Smooth muscle cell (in vitro differentiated cells): ENCODE data around the gene BIK. TPM values are rescaled to one million over a fixed set of nuclear protein-coding genes. Genes with fewer than 3 reads are reported as not detected.
A peak's percentile ranks its signal among the peaks of the same experiment; 100 is the strongest.

Experiments used
- DNase-seq: peaks from one replicate; lab custom pipeline; 2025; ENCODE audit not compliant: unreplicated experiment; lab: John Stamatoyannopoulos, UW
- H2AFZ ChIP-seq: fragments of 200-600 bp; sonication (generic); 2 replicates; pipeline ENCODE4 v1.6.0; 2016; ENCODE audit warnings: antibody characterized with exemption, low read depth, mild to moderate bottlenecking
- H3F3A ChIP-seq: fragments of 200-600 bp; sonication (generic); 2 replicates; pipeline ENCODE4 v1.6.0; 2017; ENCODE audit warnings: antibody characterized with exemption, low read depth
- H3K27ac ChIP-seq: fragments of 200-600 bp; sonication (generic); 2 replicates; pipeline ENCODE4 v1.5.1; 2016; ENCODE audit warnings: low read depth, mild to moderate bottlenecking
- H3K27me3 ChIP-seq: fragments of 200-600 bp; sonication (generic); 2 replicates; pipeline ENCODE4 v1.6.1; 2016; ENCODE audit warnings: low read depth, mild to moderate bottlenecking
- H3K36me3 ChIP-seq: fragments of 200-600 bp; sonication (generic); 2 replicates; pipeline ENCODE4 v1.5.1; 2016; ENCODE audit warnings: low read depth
- H3K4me1 ChIP-seq: fragments of 200-600 bp; sonication (generic); 2 replicates; pipeline ENCODE4 v1.5.1; 2016; ENCODE audit warnings: low read depth
- H3K4me2 ChIP-seq: fragments of 200-600 bp; sonication (generic); 2 replicates; pipeline ENCODE4 v1.6.0; 2016; ENCODE audit warnings: mild to moderate bottlenecking
- H3K4me3 ChIP-seq: fragments of 200-600 bp; sonication (generic); 2 replicates; pipeline ENCODE4 v1.5.1; 2016; ENCODE audit warnings: mild to moderate bottlenecking
- H3K79me2 ChIP-seq: fragments of 200-600 bp; sonication (generic); 2 replicates; pipeline ENCODE4 v1.6.0; 2016; ENCODE audit warnings: low read depth, mild to moderate bottlenecking
- H3K9ac ChIP-seq: fragments of 200-600 bp; sonication (generic); 2 replicates; pipeline ENCODE4 v1.6.0; 2016; ENCODE audit warnings: low read depth
- H3K9me3 ChIP-seq: fragments of 200-600 bp; sonication (generic); replicated peaks from 2 replicates; pipeline ENCODE4 v1.5.1; 2016; ENCODE audit warnings: low read depth
- H4K20me1 ChIP-seq: fragments of 200-600 bp; sonication (generic); 2 replicates; pipeline ENCODE4 v1.6.0; 2016; ENCODE audit warnings: low read depth
- CTCF ChIP-seq: fragments of 200-600 bp; sonication (generic); IDR thresholded peaks from 2 replicates; pipeline ENCODE4 v1.5.1; 2017; ENCODE audit warnings: borderline replicate concordance, mild to moderate bottlenecking, antibody characterized with exemption; ENCODE audit not compliant: insufficient read depth, poor library complexity, severe bottlenecking
- WGBS: methylation state at CpG from one replicate; pipeline ENCODE4 v1.1.7; 2016; ENCODE audit warnings: low lambda C conversion rate; 5-methylcytosine and 5-hydroxymethylcytosine counted together
- polyA plus RNA-seq: library from polyadenylated mRNA; unstranded; fragments of >200 nt; fragmentation: Nextera tagmentation; extraction: Ambion mirVana; gene quantifications from 2 replicates; pipeline ENCODE4 v1.2.1, GENCODE V29; 2016
- total RNA-seq: library from RNA; depleted of rRNA; stranded (reverse); fragments of >200 nt; gene quantifications from 2 replicates; pipeline ENCODE4 v1.2.3, GENCODE V29; 2014

The BIK gene
- total and polyA plus RNA-seq, 2 experiments from 2014 or later = 1.9 to 3.9 TPM

- Histone ChIP-seq H3K4me3 (peak within 1 kb of the TSS; percentile 75), H3K4me2 (peak within 1 kb of the TSS; percentile 88), H3K36me3 (no peaks in the 10 kb centered on the region), H4K20me1 (no peaks in the 10 kb centered on the region), H3K9me3 (no peaks in the 10 kb centered on the region), H3K9ac (peak within 1 kb of the TSS; percentile 40), H2AFZ (peak within 1 kb of the TSS; percentile 90), H3K27me3 (no peaks in the 10 kb centered on the region), H3K79me2 (no peaks in the 10 kb centered on the region), H3K27ac (peak within 1 kb of the TSS; percentile 63), H3F3A (no peaks in the 10 kb centered on the region), H3K4me1 (no peaks in the 10 kb centered on the region)
- no peak for TF ChIP-seq CTCF
- DNase-seq = peak; percentile 59
- WGBS = 5% methylated on average over 59 of the region's 64 CpGs
Observed at GRCh38 chr22:43088984-43089717, 21.4 kb upstream of the BIK start, which contains the start of gene TTLL1. TSS of gene TTLL1 (minus strand) at chr22:43089391. CDS start at chr22:43075586, 13,805 bp downstream.

GRCh38 chr22:43090130-43090789, 20.3 kb upstream of the BIK start:
- H3K4me1 ChIP-seq = no peaks in the 10 kb centered on the region
- H3K27me3 ChIP-seq = no peaks in the 10 kb centered on the region
- WGBS = 84% methylated on average over 6 of the region's 6 CpGs
- no peaks in the 10 kb centered on the region for H3K9me3 ChIP-seq
- no peaks in the 10 kb centered on the region for H3F3A ChIP-seq
- no peak overlapping the region for H2AFZ ChIP-seq
- no peaks in the 10 kb centered on the region for H3K36me3 ChIP-seq
- peak overlapping the region; percentile 88 for H3K4me2 ChIP-seq
- no peak for DNase-seq
- peak; percentile 32 for TF ChIP-seq CTCF
- H4K20me1 ChIP-seq = no peaks in the 10 kb centered on the region
- H3K27ac ChIP-seq = no peak overlapping the region
- no peaks in the 10 kb centered on the region for H3K79me2 ChIP-seq
- H3K4me3 ChIP-seq = no peak overlapping the region
- H3K9ac ChIP-seq = no peak overlapping the region

DNA sequence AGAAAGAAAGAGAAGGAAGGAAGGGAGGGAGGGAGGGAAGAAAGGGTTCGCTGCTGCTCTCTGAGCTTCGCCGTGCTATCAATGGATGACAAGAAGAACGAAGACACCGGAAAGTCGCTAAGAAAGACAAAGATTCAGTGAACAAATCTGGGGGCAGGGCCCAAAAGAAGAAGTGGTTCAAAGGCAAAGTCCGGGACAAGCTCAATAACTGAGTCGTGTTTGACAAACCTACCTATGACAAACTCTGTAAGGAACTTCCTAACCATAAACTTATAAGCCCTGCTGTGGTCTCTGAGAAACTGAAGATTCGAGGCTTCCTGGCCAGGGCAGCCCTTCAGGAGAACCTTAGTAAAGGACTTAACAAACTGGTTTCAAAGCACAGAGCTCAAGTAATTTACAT, 18.5 kb upstream of the BIK start:
- Histone ChIP-seq H4K20me1 (no peaks in the 10 kb centered on the region), H3K4me2 (no peak overlapping the region), H3K9me3 (no peaks in the 10 kb centered on the region), H3F3A (no peaks in the 10 kb centered on the region), H3K36me3 (no peaks in the 10 kb centered on the region), H3K4me1 (no peaks in the 10 kb centered on the region), H3K4me3 (no peak overlapping the region), H3K27me3 (no peaks in the 10 kb centered on the region), H3K9ac (no peak overlapping the region), H3K79me2 (no peaks in the 10 kb centered on the region), H2AFZ (no peak overlapping the region), H3K27ac (no peak overlapping the region)
- no peak for DNase-seq
- WGBS = 88% methylated on average over 9 of the region's 9 CpGs
- no peak for TF ChIP-seq CTCF
